Adipocyte (in vitro differentiated cells): ENCODE results near the gene CEP290.
"Not testable (repeated sequence)": the region's sequence is repeated elsewhere in the genome, so short reads cannot be mapped to it uniquely, and the experiment has no call there.

Source experiments
- DNase-seq: peaks from one replicate; pipeline ENCODE4 v3.0.0-alpha.2; 2015; ENCODE audit warnings: low read depth
- H3K27me3 ChIP-seq: replicated peaks from 2 replicates; pipeline ENCODE4 v1.7.0; 2013; ENCODE audit warnings: mild to moderate bottlenecking, low read length, moderate library complexity; ENCODE audit not compliant: control insufficient read depth, insufficient read depth
- H3K36me3 ChIP-seq: 2 replicates; pipeline ENCODE4 v1.7.0; 2013; ENCODE audit warnings: low read length, mild to moderate bottlenecking, moderate library complexity; ENCODE audit not compliant: control insufficient read depth, insufficient read depth, severe bottlenecking
- H3K4me1 ChIP-seq: 2 replicates; pipeline ENCODE4 v1.7.0; 2013; ENCODE audit warnings: mild to moderate bottlenecking, low read length, moderate library complexity; ENCODE audit not compliant: control insufficient read depth, insufficient read depth
- H3K4me3 ChIP-seq: 2 replicates; pipeline ENCODE4 v1.7.0; 2013; ENCODE audit warnings: mild to moderate bottlenecking, low read length, moderate library complexity
- H3K9ac ChIP-seq: 2 replicates; pipeline ENCODE4 v1.7.0; 2013; ENCODE audit warnings: mild to moderate bottlenecking, low read length, moderate library complexity
- H3K9me3 ChIP-seq: 2 replicates; pipeline ENCODE4 v1.7.0; 2013; ENCODE audit warnings: mild to moderate bottlenecking, low read length, moderate library complexity; ENCODE audit not compliant: control insufficient read depth

The CEP290 gene

GRCh38 chr12:88139711-88140110 is 2.2 kb downstream of the CEP290 start:
- not testable (repeated sequence) for H3K4me3 ChIP-seq, DNase-seq, H3K9me3 ChIP-seq, H3K27me3 ChIP-seq, H3K36me3 ChIP-seq, H3K9ac ChIP-seq
- peaks cover 13% of the 10 kb centered on the region for H3K4me1 ChIP-seq

- H3K9ac ChIP-seq, H3K27me3 ChIP-seq, H3K9me3 ChIP-seq, H3K4me3 ChIP-seq, H3K4me1 ChIP-seq, DNase-seq: not testable (repeated sequence)
- peaks cover 33% of the 10 kb centered on the region for H3K36me3 ChIP-seq
Measured at GRCh38 chr12:88133181-88133580, 8.7 kb downstream of the CEP290 start.

GRCh38 chr12:88132392-88132791 is 9.5 kb downstream of the CEP290 start:
- peak; percentile 5 for DNase-seq
- Histone ChIP-seq H3K27me3 (no peaks in the 10 kb centered on the region), H3K9me3 (no peaks in the 10 kb centered on the region), H3K36me3 (peaks cover 41% of the 10 kb centered on the region), H3K9ac (no peak overlapping the region), H3K4me1 (peaks cover 3% of the 10 kb centered on the region), H3K4me3 (no peak overlapping the region)

GRCh38 chr12:88127855-88128254 is 14.0 kb downstream of the CEP290 start:
- H3K4me3 ChIP-seq = no peak overlapping the region
- H3K27me3 ChIP-seq = no peaks in the 10 kb centered on the region
- DNase-seq = no peak
- no peaks in the 10 kb centered on the region for H3K9me3 ChIP-seq
- H3K9ac ChIP-seq = no peak overlapping the region
- peaks cover 44% of the 10 kb centered on the region for H3K36me3 ChIP-seq
- peaks cover 3% of the 10 kb centered on the region for H3K4me1 ChIP-seq

- no peaks in the 10 kb centered on the region for H3K4me1 ChIP-seq
- peaks cover 51% of the 10 kb centered on the region for H3K36me3 ChIP-seq
- no peak overlapping the region for H3K9ac ChIP-seq
- H3K4me3 ChIP-seq = no peak overlapping the region
- H3K27me3 ChIP-seq = no peaks in the 10 kb centered on the region
- no peak for DNase-seq
- H3K9me3 ChIP-seq = no peaks in the 10 kb centered on the region
Measured at GRCh38 chr12:88127099-88127498, 14.8 kb downstream of the CEP290 start.

GRCh38 chr12:88122666-88123065 is 19.2 kb downstream of the CEP290 start:
- no peak overlapping the region for H3K4me3 ChIP-seq
- peaks cover 40% of the 10 kb centered on the region for H3K36me3 ChIP-seq
- no peak overlapping the region for H3K9ac ChIP-seq
- no peak for DNase-seq
- no peaks in the 10 kb centered on the region for H3K4me1 ChIP-seq
- no peaks in the 10 kb centered on the region for H3K27me3 ChIP-seq
- no peaks in the 10 kb centered on the region for H3K9me3 ChIP-seq

GRCh38 chr12:88113871-88114270 is 28.0 kb downstream of the CEP290 start:
- H3K36me3 ChIP-seq = peaks cover 51% of the 10 kb centered on the region
- DNase-seq = peak; percentile 56
- no peaks in the 10 kb centered on the region for H3K9me3 ChIP-seq
- peak overlapping the region; percentile 19 for H3K4me3 ChIP-seq
- H3K4me1 ChIP-seq = no peaks in the 10 kb centered on the region
- H3K27me3 ChIP-seq = no peaks in the 10 kb centered on the region
- no peak overlapping the region for H3K9ac ChIP-seq

GRCh38 chr12:88111074-88111652 is 30.7 kb downstream of the CEP290 start:
- H3K9ac ChIP-seq = peak overlapping the region; percentile 82
- no peaks in the 10 kb centered on the region for H3K4me1 ChIP-seq
- peaks cover 45% of the 10 kb centered on the region for H3K36me3 ChIP-seq
- H3K4me3 ChIP-seq = peak overlapping the region; percentile 70
- peak; percentile 65 for DNase-seq
- no peaks in the 10 kb centered on the region for H3K9me3 ChIP-seq
- H3K27me3 ChIP-seq = no peaks in the 10 kb centered on the region

GRCh38 chr12:88108021-88108420 is 33.9 kb downstream of the CEP290 start:
- no peaks in the 10 kb centered on the region for H3K27me3 ChIP-seq
- no peak overlapping the region for H3K4me3 ChIP-seq
- peaks cover 26% of the 10 kb centered on the region for H3K36me3 ChIP-seq
- H3K9ac ChIP-seq = no peak overlapping the region
- no peaks in the 10 kb centered on the region for H3K9me3 ChIP-seq
- DNase-seq = no peak
- no peaks in the 10 kb centered on the region for H3K4me1 ChIP-seq

- no peak for DNase-seq
- Histone ChIP-seq H3K9ac (no peak overlapping the region), H3K9me3 (no peaks in the 10 kb centered on the region), H3K4me3 (no peak overlapping the region), H3K27me3 (no peaks in the 10 kb centered on the region), H3K4me1 (no peaks in the 10 kb centered on the region), H3K36me3 (peaks cover 13% of the 10 kb centered on the region)
Measured at GRCh38 chr12:88093573-88093972, 48.3 kb downstream of the CEP290 start.

GRCh38 chr12:88092771-88093170 is 49.1 kb downstream of the CEP290 start:
- Histone ChIP-seq H3K4me3 (no peak overlapping the region), H3K27me3 (no peaks in the 10 kb centered on the region), H3K9ac (no peak overlapping the region), H3K36me3 (peaks cover 16% of the 10 kb centered on the region), H3K9me3 (no peaks in the 10 kb centered on the region), H3K4me1 (no peaks in the 10 kb centered on the region)
- DNase-seq = no peak

- no peaks in the 10 kb centered on the region for H3K4me1 ChIP-seq
- H3K4me3 ChIP-seq = no peak overlapping the region
- no peak for DNase-seq
- peaks cover 60% of the 10 kb centered on the region for H3K36me3 ChIP-seq
- no peak overlapping the region for H3K9ac ChIP-seq
- H3K27me3 ChIP-seq = no peaks in the 10 kb centered on the region
- H3K9me3 ChIP-seq = no peaks in the 10 kb centered on the region
Measured at GRCh38 chr12:88084210-88084609, 57.7 kb downstream of the CEP290 start.
